H9 (cell line): ENCODE results near the gene CFAP61. TPM values are rescaled to one million over a fixed set of nuclear protein-coding genes. Genes with fewer than 3 reads are reported as not detected.

Experiments used
- DNase-seq: peaks from one replicate; pipeline ENCODE4 v3.0.0-alpha.2; 2017
- H2AFZ ChIP-seq: one replicate; pipeline ENCODE4 v1.6.1; 2013; ENCODE audit warnings: mild to moderate bottlenecking, low read length, control low read depth, moderate library complexity
- H2AK5ac ChIP-seq: 2 replicates; pipeline ENCODE4 v1.6.1; 2013; ENCODE audit warnings: low read length, control low read depth, mixed read lengths; ENCODE audit not compliant: insufficient read length
- H2BK120ac ChIP-seq: one replicate; pipeline ENCODE4 v1.6.1; 2013; ENCODE audit warnings: low read depth, mild to moderate bottlenecking, low read length, control low read depth, inconsistent platforms; ENCODE audit not compliant: poor library complexity, severe bottlenecking
- H2BK12ac ChIP-seq: 2 replicates; pipeline ENCODE4 v1.6.1; 2013; ENCODE audit warnings: low read length, control low read depth, mixed read lengths, low read depth; ENCODE audit not compliant: insufficient read length
- H2BK15ac ChIP-seq: 2 replicates; pipeline ENCODE4 v1.6.1; 2013; ENCODE audit warnings: low read depth, low read length, control low read depth
- H2BK20ac ChIP-seq: one replicate; pipeline ENCODE4 v1.6.1; 2013; ENCODE audit warnings: low read depth, mild to moderate bottlenecking, low read length, control low read depth, inconsistent platforms; ENCODE audit not compliant: poor library complexity, severe bottlenecking
- H2BK5ac ChIP-seq: 2 replicates; pipeline ENCODE4 v1.6.1; 2013; ENCODE audit warnings: low read length, control low read depth, mixed read lengths; ENCODE audit not compliant: insufficient read length
- H3K14ac ChIP-seq: 2 replicates; pipeline ENCODE4 v1.6.1; 2013; ENCODE audit warnings: low read length, control low read depth; ENCODE audit not compliant: insufficient read depth
- H3K18ac ChIP-seq: 2 replicates; pipeline ENCODE4 v1.6.1; 2013; ENCODE audit warnings: low read depth, mild to moderate bottlenecking, mixed read lengths, low read length, control low read depth; ENCODE audit not compliant: insufficient read length
- H3K23ac ChIP-seq: 2 replicates; pipeline ENCODE4 v1.6.1; 2013; ENCODE audit warnings: low read length, control low read depth, mixed read lengths, low read depth; ENCODE audit not compliant: insufficient read length
- H3K23me2 ChIP-seq: 2 replicates; pipeline ENCODE4 v1.6.1; 2013; ENCODE audit warnings: low read depth, mild to moderate bottlenecking, mixed read lengths, low read length, control low read depth; ENCODE audit not compliant: insufficient read length, poor library complexity, severe bottlenecking
- H3K27ac ChIP-seq: 2 replicates; pipeline ENCODE4 v1.5.1; 2013; ENCODE audit warnings: low read length, control low read depth, mixed read lengths, low read depth; ENCODE audit not compliant: insufficient read length
- H3K27me3 ChIP-seq: 2 replicates; pipeline ENCODE4 v1.6.1; 2013; ENCODE audit warnings: low read length, control low read depth, inconsistent platforms; ENCODE audit not compliant: insufficient read depth
- H3K4ac ChIP-seq: 2 replicates; pipeline ENCODE4 v1.6.1; 2013; ENCODE audit warnings: low read depth, mild to moderate bottlenecking, control low read depth, inconsistent platforms, low read length, moderate library complexity
- H3K4me1 ChIP-seq: 2 replicates; pipeline ENCODE4 v1.6.1; 2013; ENCODE audit warnings: low read length, control low read depth, inconsistent platforms; ENCODE audit not compliant: insufficient read depth
- H3K4me2 ChIP-seq: 2 replicates; pipeline ENCODE4 v1.6.1; 2013; ENCODE audit warnings: low read length, control low read depth, mixed read lengths; ENCODE audit not compliant: insufficient read length, insufficient read depth
- H3K56ac ChIP-seq: 2 replicates; pipeline ENCODE4 v1.6.1; 2013; ENCODE audit warnings: low read depth, mild to moderate bottlenecking, mixed read lengths, low read length, control low read depth; ENCODE audit not compliant: insufficient read length
- H3K79me1 ChIP-seq: 2 replicates; pipeline ENCODE4 v1.6.1; 2013; ENCODE audit warnings: low read depth, mild to moderate bottlenecking, moderate library complexity, low read length, control low read depth, inconsistent platforms; ENCODE audit not compliant: insufficient read depth, poor library complexity, severe bottlenecking
- H3K79me2 ChIP-seq: 2 replicates; pipeline ENCODE4 v1.6.1; 2013; ENCODE audit warnings: low read length, control low read depth, inconsistent platforms; ENCODE audit not compliant: insufficient read depth
- H3K9ac ChIP-seq: 2 replicates; pipeline ENCODE4 v1.6.1; 2013; ENCODE audit warnings: low read length, control low read depth, mixed read lengths; ENCODE audit not compliant: insufficient read length; ENCODE audit errors: extremely low read depth
- H3K9me3 ChIP-seq: one replicate; pipeline ENCODE4 v1.6.1; 2013; ENCODE audit warnings: low read depth, low read length, inconsistent platforms; ENCODE audit not compliant: control insufficient read depth
- H3T11ph ChIP-seq: one replicate; pipeline ENCODE4 v1.6.1; 2013; ENCODE audit warnings: mild to moderate bottlenecking, low read length, control low read depth, inconsistent platforms
- H4K20me1 ChIP-seq: one replicate; pipeline ENCODE4 v1.6.1; 2013; ENCODE audit not compliant: control insufficient read depth, insufficient read length, insufficient read depth
- H4K5ac ChIP-seq: 2 replicates; pipeline ENCODE4 v1.6.1; 2013; ENCODE audit warnings: low read depth, mild to moderate bottlenecking, mixed read lengths, low read length, control low read depth; ENCODE audit not compliant: insufficient read length
- H4K8ac ChIP-seq: replicated peaks from 2 replicates; pipeline ENCODE4 v1.6.1; 2013; ENCODE audit warnings: low read length, control low read depth, mixed read lengths, low read depth; ENCODE audit not compliant: insufficient read length
- H4K91ac ChIP-seq: 2 replicates; pipeline ENCODE4 v1.6.1; 2013; ENCODE audit warnings: low read depth, mild to moderate bottlenecking, moderate library complexity, mixed read lengths, low read length, control low read depth; ENCODE audit not compliant: insufficient read length
- H3K27ac Mint-ChIP-seq, 3 experiments: 2 replicates in 2 of 3; 3 replicates in 1 of 3; pipeline ENCODE4 v1.8.0; 2020 to 2021; ENCODE audit warnings: mixed read lengths in 3 of 3, mild to moderate bottlenecking in 1 of 3, moderate library complexity in 1 of 3
- H3K27me3 Mint-ChIP-seq: 2 replicates; pipeline ENCODE4 v1.8.0; 2021; ENCODE audit warnings: low read depth, mild to moderate bottlenecking, moderate library complexity, mixed read lengths
- H3K36me3 Mint-ChIP-seq, 3 experiments: 2 replicates in 2 of 3; 3 replicates in 1 of 3; pipeline ENCODE4 v1.8.0; 2020 to 2021; ENCODE audit warnings: low read depth in 3 of 3, mixed read lengths in 3 of 3; ENCODE audit not compliant: insufficient read depth in 1 of 3
- H3K4me1 Mint-ChIP-seq, 2 experiments: 2 replicates each; pipeline ENCODE4 v1.8.0; 2020; ENCODE audit warnings: mixed read lengths in 2 of 2
- H3K4me3 Mint-ChIP-seq, 2 experiments: 2 replicates in 1 of 2; 3 replicates in 1 of 2; pipeline ENCODE4 v1.8.0; 2020 to 2021; ENCODE audit warnings: mild to moderate bottlenecking in 2 of 2, mixed read lengths in 2 of 2, moderate library complexity in 1 of 2
- H3K9me3 Mint-ChIP-seq, 2 experiments: 2 replicates in 1 of 2; 3 replicates in 1 of 2; pipeline ENCODE4 v1.8.0; 2020; ENCODE audit warnings: mild to moderate bottlenecking in 2 of 2, mixed read lengths in 2 of 2, moderate library complexity in 1 of 2
- WGBS: extraction: QIAGEN DNeasy Blood & Tissue Kit; methylation state at CpG from one replicate; pipeline ENCODE4 v1.1.7; 2013; ENCODE audit warnings: missing lambda C conversion rate, low lambda C conversion rate, mixed read lengths; ENCODE audit not compliant: insufficient read length; ENCODE audit errors: extremely low coverage; 5-methylcytosine and 5-hydroxymethylcytosine counted together
- total RNA-seq: library from RNA; stranded (reverse); gene quantifications from 2 replicates; pipeline ENCODE4 v1.2.1, GENCODE V29; 2021
- TF ChIP-seq, protein P1 (sequence below): fragments of 200-600 bp; sonication (generic); conservative IDR thresholded peaks from 3 replicates; pipeline ENCODE4 v1.8.0; 2021; ENCODE audit warnings: antibody characterized with exemption, mild to moderate bottlenecking

The CFAP61 gene
- total RNA-seq, 1 experiment from 2014 or later: 0.44 TPM

- WGBS: no CpG with 5 or more reads among the region's 11 CpGs
- Histone ChIP-seq H3K4ac (no peak overlapping the region), H3K4me2 (no peak overlapping the region), H3K23me2 (no peaks in the 10 kb centered on the region), H3K56ac (no peak overlapping the region), H3K18ac (no peak overlapping the region), H3K79me1 (no peaks in the 10 kb centered on the region), H4K20me1 (no peaks in the 10 kb centered on the region), H3K14ac (no peak overlapping the region), H3K23ac (no peak overlapping the region), H4K8ac (no peak overlapping the region), H2BK20ac (no peak overlapping the region), H2BK5ac (no peak overlapping the region), H3K9ac (no peak overlapping the region), H2BK12ac (no peak overlapping the region), H3K9me3 (no peaks in the 10 kb centered on the region), H2BK120ac (no peak overlapping the region), H3K27ac (no peak overlapping the region), H2AFZ (no peak overlapping the region), H3K27me3 (no peaks in the 10 kb centered on the region), H2BK15ac (no peak overlapping the region), H3T11ph (no peak overlapping the region), H4K5ac (no peak overlapping the region), H3K4me1 (no peaks in the 10 kb centered on the region), H4K91ac (no peak overlapping the region), H2AK5ac (no peak overlapping the region), H3K79me2 (no peaks in the 10 kb centered on the region)
- Mint-ChIP-seq H3K4me1 (no peaks in the 10 kb centered on the region), H3K27ac (no peak overlapping the region), H3K4me3 (no peak overlapping the region), H3K27me3 (peaks cover 2% of the 10 kb centered on the region), H3K36me3 (no peaks in the 10 kb centered on the region), H3K9me3 (no peaks in the 10 kb centered on the region)
- no peak for DNase-seq
- TF ChIP-seq, protein P1, sequence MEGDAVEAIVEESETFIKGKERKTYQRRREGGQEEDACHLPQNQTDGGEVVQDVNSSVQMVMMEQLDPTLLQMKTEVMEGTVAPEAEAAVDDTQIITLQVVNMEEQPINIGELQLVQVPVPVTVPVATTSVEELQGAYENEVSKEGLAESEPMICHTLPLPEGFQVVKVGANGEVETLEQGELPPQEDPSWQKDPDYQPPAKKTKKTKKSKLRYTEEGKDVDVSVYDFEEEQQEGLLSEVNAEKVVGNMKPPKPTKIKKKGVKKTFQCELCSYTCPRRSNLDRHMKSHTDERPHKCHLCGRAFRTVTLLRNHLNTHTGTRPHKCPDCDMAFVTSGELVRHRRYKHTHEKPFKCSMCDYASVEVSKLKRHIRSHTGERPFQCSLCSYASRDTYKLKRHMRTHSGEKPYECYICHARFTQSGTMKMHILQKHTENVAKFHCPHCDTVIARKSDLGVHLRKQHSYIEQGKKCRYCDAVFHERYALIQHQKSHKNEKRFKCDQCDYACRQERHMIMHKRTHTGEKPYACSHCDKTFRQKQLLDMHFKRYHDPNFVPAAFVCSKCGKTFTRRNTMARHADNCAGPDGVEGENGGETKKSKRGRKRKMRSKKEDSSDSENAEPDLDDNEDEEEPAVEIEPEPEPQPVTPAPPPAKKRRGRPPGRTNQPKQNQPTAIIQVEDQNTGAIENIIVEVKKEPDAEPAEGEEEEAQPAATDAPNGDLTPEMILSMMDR: no peak
Measured at GRCh38 chr20:20304942-20305341, 252.6 kb downstream of the CFAP61 start.
